ENCODE measurements around the gene MAGEF1. TPM values are rescaled to one million over a fixed set of nuclear protein-coding genes. Genes with fewer than 3 reads are reported as not detected.
A peak's percentile ranks its signal among the peaks of the same experiment; 100 is the strongest.

The MAGEF1 gene
- 28.5 TPM for total RNA-seq
- long read RNA-seq, transcript MAGEF1-201 (1 exons, 1,636 nt) = major isoform, 75 of 75 reads
- long read RNA-seq, partial matches to known transcripts = 0 of 75 reads
- long read RNA-seq, other reads (novel, unspliced or antisense) = 0 of 75 reads

DNA sequence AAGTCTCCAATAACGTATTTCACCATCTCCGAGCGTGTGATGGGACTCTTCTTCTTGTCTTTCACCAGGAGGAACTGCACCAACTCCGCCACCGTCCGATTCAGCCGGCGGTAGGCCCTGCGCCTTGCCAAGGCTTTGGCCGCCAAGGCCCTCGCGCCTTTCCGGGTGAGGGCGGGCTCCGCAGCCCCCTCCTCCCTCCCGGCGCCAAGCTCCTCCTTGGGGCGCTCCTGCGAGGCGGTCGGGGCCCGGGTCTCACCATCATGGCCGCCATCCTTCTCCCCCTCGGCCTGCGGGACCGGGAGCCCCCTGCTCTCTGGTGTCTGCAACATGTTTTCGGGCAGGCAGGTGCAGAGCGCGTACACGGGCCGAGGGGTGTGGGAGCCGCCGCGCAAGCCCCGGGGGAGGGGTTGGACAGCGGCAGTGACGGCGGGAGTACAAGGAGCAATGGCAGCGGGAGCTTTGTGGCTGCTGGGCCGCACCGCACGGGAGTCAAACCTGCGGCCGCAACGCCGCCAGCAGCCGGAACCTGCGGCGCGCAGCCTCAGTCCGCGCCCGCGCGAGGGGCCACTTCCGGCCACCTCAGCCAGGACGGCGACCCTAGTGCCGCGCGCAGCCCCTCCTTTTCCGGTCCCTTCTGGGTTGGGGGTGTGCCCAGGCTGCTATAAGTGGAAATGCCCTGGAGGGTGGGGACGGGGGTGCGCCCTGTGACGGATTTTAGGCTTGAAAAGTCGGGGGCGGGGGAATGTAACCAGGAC is at the start of gene MAGEF1:
TSS of gene MAGEF1 (minus strand) at position 572 of the 755 bp plus-strand sequence. CDS start at position 329, 243 bp downstream.
- ATAC-seq (ENCODE audit: poor library complexity) = peak; percentile 97
- intact Hi-C loops (cut with DNase I) = loop anchor here (5.0 kb wide), 1 partner anchor 66 kb away; no protein-coding TSS in a partner anchor
- DNase-seq = peak; percentile 90

DNA sequence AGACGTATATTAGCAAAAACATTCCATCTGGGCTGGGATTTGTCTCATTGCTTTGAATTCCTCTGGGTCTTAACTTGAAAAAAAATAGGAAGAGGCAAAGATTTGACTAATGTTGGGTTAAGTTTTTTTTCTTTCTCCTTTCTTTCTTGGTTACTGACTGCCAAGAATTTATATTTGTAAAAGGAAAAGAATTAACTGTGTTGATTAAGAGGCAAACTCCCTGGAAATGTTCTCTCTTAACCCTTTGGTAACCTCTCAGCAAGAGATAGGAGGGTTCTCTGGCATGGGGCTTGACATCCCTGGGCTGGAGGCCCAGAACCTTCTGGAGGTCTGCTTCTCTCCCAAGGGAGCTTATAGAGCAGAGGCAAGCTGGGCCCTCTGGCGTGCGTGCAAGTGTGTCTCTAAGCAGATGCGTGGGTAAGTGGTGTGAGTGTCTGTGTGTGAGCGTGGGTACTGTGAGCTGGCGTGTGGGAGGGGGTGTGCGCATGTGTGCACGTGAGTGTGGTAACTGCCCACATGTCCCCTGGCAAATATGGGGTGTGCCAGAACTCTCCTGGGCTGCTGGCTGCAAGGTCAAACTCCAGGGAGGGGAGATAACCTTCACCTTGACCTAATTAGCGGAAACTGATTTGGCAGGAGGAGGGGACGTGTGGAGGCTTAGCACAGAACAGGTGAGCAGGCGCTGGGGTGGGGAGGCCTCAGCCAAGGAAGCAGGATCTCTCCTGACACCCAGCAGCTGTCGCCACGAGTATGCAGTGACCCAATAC is 49.4 kb upstream of the MAGEF1 start:
- intact Hi-C loops (cut with DNase I) = no loop called here
- ATAC-seq (ENCODE audit: poor library complexity) (peak; percentile 33), DNase-seq (peak; percentile 66)

- DNase-seq = no peak
- ATAC-seq (ENCODE audit: poor library complexity) = no peak
- intact Hi-C loops (cut with DNase I) = no loop called here
Measured at GRCh38 chr3:184760337-184761074, 48.6 kb upstream of the MAGEF1 start.

DNA sequence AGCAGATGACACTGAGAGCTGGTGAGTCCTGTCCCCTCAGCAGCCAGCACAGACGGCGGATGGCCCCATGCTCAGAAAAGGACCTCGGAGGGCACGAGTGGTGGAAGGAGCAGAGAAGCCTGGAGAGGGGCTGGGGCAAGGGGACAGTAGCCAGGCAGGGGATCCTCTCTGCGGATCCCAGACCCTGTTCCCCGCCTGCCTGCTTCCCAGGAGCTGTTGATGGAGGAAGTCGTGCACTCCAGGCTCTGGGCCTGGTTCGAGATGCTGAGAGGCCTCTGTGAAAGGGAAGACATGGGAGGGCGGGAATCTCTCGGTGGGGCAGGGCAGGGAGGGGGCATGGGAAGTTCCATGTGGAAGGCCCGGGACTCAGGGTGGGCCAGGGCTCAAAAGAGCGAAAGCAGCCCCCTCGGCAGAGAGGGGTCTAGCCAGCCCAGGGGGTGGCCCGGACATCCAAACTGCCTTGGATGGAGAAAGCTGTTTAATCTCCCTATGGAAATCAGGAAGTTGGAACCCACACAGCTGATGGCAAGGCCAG is 47.9 kb upstream of the MAGEF1 start:
- no peak for DNase-seq
- no peak for ATAC-seq (ENCODE audit: poor library complexity)
- intact Hi-C loops (cut with DNase I) = no loop called here

GRCh38 chr3:184758056-184758455 is 46.2 kb upstream of the MAGEF1 start:
- intact Hi-C loops (cut with DNase I) = no loop called here
- no peak for ATAC-seq (ENCODE audit: poor library complexity)
- no peak for DNase-seq

DNA sequence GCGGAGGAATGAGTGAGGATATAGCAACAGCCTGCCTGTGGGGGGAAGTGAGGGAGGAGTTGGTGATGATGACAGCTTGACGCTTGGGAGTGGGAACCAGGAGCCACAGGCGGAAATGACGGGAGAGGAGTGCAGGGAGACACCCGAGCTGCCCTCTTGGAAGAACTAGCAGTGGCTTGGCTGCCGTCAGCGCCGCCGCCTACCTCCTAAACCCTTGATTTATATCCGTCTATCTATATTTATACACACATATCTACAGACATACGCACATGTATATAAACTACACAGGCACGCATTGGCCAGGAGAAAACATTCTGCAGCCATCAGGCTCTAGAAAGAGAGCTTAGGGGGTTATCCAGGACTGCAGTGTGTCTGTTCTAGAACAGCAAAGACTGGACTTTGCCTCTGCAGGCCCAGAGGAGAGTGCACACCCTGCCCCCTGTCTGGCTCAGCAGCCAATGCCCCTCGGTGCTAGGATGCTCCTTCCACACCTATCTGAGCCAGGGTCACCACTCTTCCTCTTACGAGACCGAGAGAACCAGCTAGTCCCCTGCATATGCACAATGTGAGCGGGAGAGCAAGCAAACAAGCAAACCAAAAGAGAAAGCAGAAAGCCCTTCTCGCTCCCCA is 45.3 kb upstream of the MAGEF1 start:
- intact Hi-C loops (cut with DNase I) = no loop called here
- peak; percentile 74 for DNase-seq
- ATAC-seq (ENCODE audit: poor library complexity) = peak; percentile 85

DNA sequence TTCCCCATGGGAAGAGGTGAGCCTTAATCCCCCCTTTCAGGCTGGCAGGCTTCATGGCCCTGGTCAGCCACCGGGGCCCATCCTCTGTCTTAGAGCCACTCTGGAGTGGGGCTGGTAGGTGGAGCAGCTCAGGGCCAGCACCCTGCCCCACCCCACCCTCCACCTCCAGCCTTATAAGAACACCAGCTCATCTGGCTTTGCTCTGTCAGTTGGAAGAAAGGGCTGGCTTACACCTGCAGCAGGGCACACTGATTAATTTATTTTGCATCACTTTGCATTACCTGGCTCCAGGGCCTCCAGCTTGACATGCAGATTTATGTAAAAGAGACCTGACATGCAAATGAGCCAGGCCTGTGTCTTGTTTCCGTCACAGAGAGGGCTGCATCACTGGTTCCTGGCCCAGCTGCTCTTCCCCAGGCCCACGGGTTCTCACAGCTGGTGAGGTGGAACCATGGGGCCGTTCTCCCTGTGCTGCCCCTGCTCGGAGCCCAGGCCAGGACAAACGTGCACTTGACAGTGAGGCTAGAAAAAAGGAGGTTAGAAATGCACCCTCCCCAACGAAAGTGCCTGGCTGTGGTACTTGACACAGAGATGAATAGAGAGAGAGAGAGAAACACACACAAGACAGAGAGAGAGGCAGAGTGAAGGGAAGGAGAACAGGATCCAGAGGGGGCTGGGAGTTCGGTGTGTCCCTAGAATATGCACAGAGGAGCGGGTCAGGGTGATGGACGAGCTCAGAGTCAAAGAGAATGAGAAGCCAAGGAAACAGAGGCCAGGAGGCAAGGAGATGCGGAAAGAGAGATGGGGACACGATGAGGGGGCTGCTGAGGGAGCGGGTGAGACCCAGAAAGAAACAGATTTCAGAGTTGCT is 44.5 kb upstream of the MAGEF1 start:
- DNase-seq = peak; percentile 31
- intact Hi-C loops (cut with DNase I) = no loop called here
- ATAC-seq (ENCODE audit: poor library complexity) = no peak

DNA sequence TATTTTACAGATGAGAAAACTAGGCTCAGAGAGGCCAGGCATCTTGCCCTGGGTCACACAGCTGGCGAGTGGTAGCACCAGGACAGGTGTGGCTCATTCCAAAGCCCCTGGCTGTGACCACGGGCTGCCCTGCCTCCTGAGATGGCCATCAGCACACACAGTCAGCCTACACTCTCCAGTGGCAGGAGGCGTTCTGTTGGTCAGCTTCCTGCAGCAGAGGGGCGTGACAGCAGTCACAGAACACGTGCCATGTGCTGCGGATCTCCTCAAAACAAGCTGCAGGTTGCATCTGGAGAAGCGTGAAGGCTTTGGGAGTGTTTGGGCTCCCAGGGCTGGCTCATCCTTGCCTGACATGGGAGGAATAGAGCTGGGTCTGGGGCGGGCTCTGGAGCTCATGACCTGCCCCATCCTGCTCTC is 43.5 kb upstream of the MAGEF1 start:
- DNase-seq = no peak
- ATAC-seq (ENCODE audit: poor library complexity) = no peak
- intact Hi-C loops (cut with DNase I) = no loop called here

GRCh38 chr3:184752361-184752760 is 40.5 kb upstream of the MAGEF1 start:
- no peak for ATAC-seq (ENCODE audit: poor library complexity)
- DNase-seq = no peak
- intact Hi-C loops (cut with DNase I) = no loop called here

DNA sequence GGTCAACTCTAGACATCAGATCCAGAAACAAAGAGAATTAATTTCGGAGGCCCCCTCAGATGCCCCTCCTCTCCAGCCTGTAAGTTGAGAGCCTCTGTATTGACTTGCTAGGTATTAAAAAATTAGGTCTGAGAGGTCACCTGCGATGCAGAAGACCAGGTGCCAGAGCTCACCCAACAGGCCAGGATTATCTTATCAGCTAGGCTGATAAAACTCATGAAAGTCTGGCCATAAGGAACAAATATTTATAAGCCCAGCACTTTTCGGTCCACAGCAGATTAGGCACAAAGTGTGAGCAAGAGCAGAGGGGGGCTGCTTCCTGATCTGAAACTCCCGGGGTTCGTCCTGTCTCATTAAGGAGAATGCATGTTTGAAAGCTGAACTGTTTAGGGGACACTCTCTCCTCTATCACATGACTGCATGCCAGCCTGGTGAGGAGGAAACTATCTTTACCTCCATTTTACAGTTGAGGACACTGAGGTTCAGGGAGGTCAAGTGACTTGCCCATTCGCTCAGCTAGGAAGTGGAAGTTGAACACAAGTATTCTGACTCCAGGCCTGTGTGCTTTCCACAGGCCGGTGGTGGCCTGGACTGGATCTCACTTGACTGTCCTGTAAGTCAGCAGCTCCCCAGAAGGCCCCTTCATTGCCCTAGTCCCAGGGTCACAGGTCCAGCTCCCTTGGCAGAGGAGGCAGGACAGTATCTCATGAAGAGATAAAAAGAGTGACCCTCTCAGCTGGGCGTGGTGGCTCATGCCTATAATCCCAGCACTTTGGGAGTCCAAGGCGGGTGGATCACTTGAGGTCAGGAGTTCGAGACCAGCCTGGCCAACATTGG is 39.6 kb upstream of the MAGEF1 start:
- DNase-seq (no peak), ATAC-seq (ENCODE audit: poor library complexity) (no peak)
- intact Hi-C loops (cut with DNase I) = no loop called here

- ATAC-seq (ENCODE audit: poor library complexity) = no peak
- no peak for DNase-seq
- intact Hi-C loops (cut with DNase I) = no loop called here
Measured at GRCh38 chr3:184750349-184751083, 38.7 kb upstream of the MAGEF1 start.

DNA sequence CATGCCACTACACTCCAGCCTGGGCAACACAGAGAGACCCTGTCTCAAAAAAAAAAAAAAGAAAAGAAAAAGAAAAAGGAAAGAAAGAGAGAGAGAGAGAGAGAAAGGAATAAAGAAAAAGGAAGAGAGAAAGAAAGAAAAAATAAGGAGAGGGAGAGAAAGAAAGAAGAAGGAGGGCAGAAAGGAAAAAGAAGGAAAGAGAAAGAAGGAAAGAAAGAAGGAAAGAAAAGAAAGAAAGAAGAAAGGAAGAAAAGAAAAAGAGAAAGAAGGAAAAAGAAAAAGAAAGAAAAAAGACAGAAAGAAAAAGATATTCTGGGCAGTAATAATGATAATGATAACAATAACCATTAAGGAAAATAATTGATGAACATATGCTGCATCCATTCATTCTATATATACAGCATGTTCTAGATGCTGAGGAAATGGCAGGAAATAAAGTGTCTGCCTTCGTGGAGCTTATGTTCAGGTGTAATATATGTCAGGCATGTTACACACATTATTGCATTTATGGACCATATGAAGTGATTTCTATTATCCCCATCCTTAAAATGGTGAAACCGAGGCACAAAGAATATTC is 37.4 kb upstream of the MAGEF1 start:
- ATAC-seq (ENCODE audit: poor library complexity) = no peak
- no peak for DNase-seq
- intact Hi-C loops (cut with DNase I) = no loop called here

DNA sequence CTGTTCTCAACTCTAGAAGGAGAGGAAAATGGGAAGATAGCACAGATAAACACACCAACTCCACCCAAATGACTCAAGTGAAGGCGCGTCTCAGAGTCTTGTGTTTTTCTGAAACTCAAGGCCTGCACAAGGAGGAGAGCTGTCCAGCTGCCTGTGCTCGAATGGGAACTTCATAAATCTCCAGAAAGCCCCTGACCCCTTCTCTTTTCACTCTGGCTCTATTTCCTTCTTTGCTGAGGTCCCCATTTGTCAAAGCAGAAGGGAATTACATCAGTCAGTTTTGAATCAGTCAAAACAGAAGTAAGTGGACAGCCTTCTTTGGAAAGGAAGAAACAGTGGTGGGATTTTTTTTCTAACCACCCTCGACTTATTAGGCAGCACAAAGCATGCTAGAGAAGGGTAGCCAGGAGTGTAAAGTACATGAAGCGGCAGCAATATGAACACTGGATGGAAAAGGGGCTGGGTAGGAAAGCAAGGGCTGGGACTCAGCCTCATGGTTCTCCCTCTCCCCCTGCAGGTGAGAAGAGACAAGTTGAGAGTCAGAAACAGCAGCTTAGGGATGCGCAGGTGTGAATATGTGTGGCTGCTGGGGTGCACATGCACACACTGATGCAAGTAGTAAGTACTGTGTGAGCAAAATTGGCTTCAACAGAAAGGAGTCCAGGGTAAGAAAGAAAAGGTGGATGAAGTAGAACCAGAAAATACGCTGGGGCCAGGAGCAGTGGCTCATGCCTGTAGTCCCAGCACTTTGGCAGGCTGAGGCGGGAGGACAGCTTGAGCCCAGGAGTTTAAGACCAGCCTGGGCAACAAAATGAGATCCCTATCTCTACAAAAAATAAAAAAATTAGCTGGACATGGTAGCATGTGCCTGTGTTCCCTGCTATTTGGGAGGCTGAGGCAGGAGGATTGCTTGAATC is 36.6 kb upstream of the MAGEF1 start:
- ATAC-seq (ENCODE audit: poor library complexity) = no peak
- intact Hi-C loops (cut with DNase I) = no loop called here
- no peak for DNase-seq

DNA sequence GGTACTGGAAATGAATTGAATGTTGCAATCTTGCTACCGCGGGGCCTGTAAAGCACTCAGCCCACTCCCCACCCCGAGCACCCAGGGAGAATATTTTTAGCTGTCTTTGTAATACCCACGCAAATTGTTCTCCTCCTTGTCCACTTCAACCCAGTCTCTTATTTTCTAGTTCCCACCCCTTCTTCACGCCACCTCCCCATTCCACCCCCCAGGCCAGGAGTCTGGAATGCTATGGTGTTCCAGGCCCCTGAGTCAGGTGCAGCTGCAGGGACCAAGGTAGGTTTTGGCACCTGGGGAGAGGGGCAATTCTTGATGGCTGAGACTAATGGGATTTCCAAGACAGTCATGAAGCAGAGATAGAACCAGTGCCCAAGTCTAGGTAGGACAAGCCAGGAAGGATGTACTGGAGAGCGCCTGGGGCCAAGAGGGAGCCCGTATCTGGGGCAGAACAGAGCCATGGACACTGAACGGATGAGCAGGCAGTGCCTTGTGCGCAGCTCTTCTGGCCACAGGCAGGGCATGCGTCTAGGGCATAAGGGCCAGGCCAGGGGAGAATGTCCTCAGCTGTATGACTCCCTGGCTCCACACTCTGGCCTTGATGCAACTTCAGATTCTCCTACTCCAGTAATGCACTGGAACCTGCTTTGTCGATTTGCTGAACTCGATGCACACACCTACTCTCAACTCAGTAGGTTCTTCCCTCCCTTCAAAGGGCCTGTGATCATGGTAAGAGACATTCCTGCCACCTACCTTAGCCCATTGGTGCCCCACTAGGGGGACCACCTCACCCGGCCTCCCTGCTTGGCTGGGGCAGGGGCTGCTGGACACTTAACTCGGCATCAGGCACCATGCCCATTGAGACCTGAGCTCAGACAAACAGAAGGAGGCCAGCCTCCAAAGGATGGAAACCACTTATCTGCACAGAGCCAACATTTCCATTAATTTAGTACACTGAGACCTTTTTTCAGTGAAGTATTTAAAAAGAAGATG is 34.6 kb upstream of the MAGEF1 start:
- intact Hi-C loops (cut with DNase I) = no loop called here

More for the DNA sequence above, 34.6 kb upstream of the MAGEF1 start:
- DNase-seq (no peak), ATAC-seq (ENCODE audit: poor library complexity) (no peak)

Measured in Right ventricle myocardium superior (tissue), 1 donor.